Pancreas (tissue), 10 donors: Measurements from ENCODE around the gene FTH1. TPM values are rescaled to one million over a fixed set of nuclear protein-coding genes. Genes with fewer than 3 reads are reported as not detected.

Experiments used
- ATAC-seq, 4 donors: fragments of 200-7000 bp; cut with Tn5 transposase; one replicate each; pipeline versions ENCODE4 v1.8.0 to v1.9.1; 2020; ENCODE audit warnings: mild to moderate bottlenecking in 4 of 4, moderate library complexity in 4 of 4
- DNase-seq, 6 donors: peaks; one replicate each; pipeline ENCODE4 v3.0.0-alpha.2; 2020
- FAIRE-seq: peaks from 2 replicates; lab custom pipeline; 2012; peaks lifted over from hg19 to GRCh38; lab: Jason Lieb, UNC
- H3K27ac ChIP-seq, 4 donors: fragments of 200-600 bp; sonication (generic); 1 replicate in 3 of 4; 2 replicates in 1 of 4; pipeline versions ENCODE4 v1.5.0 to v1.8.0; 2020
- H3K27me3 ChIP-seq, 4 donors: fragments of 200-600 bp; one replicate each; pipeline ENCODE4 v1.8.0; 2021
- H3K36me3 ChIP-seq, 3 donors: fragments of 200-600 bp; sonication (generic) in 1 of 3; one replicate each; pipeline versions ENCODE4 v1.5.0 to v1.8.0; 2020 to 2021
- H3K4me1 ChIP-seq, 3 donors: fragments of 200-600 bp; one replicate each; pipeline ENCODE4 v1.8.0; 2021
- H3K4me3 ChIP-seq, 4 donors: fragments of 200-600 bp; sonication (generic) in 2 of 4; one replicate each; pipeline versions ENCODE4 v1.5.0 to v1.8.0; 2020 to 2021
- H3K9me3 ChIP-seq, 4 donors: fragments of 200-600 bp; one replicate each; pipeline ENCODE4 v1.8.0; 2021
- CTCF ChIP-seq, 4 donors: fragments of 200-600 bp; sonication (generic) in 3 of 4; IDR thresholded peaks; one replicate each; pipeline versions ENCODE4 v1.5.0 to v1.8.0; 2021; ENCODE audit warnings: antibody characterized with exemption in 4 of 4
- WGBS, 2 donors: extraction: QIAGEN DNeasy Blood & Tissue Kit; methylation state at CpG; one replicate each; pipeline ENCODE4 v1.1.7; 2013; 5-methylcytosine and 5-hydroxymethylcytosine counted together
- intact Hi-C, 3 donors: fragments of 100-400 bp; cut with DNase I; formaldehyde crosslinking; loops; one replicate each; pipeline versions ENCODE4 v1.11.1 to v1.14.2; 2022
- polyA plus RNA-seq, 2 donors: library from polyadenylated mRNA; stranded (reverse); fragments of 200-250 nt; gene quantifications; one replicate each; pipeline ENCODE4 v1.2.3, GENCODE V29; 2013
- total RNA-seq, 6 donors: library from RNA; stranded (reverse); fragmentation: NEBNext Ultra II Directional in 4 of 6; extraction: Animal tissue kit (Norgen Biotek cat#: 25700) in 4 of 6; gene quantifications; one replicate each; pipeline versions ENCODE4 v1.2.1 to v1.2.4, GENCODE V29; 2021 to 2023
- donor health status: healthy with polysubstance abuse.
- donor health status: DM: no; HTN: no; CAD: no; lungs with moderate emphysema.
- donor health status: DM: no; HTN: no; CAD: no.
- donor health status: control.
- donor health status: control.
- donor health status: Bipolar disorder and iron deficiency.
- donor health status: DM: yes; HTN: yes; CAD: no.
- donor health status: DM: no; HTN: no; CAD: no.
- donor health status: DM: no; HTN: no; CAD: no.
- donor health status: DM: yes; HTN: yes; CAD: no.

Gene FTH1
- total and polyA plus RNA-seq, 8 donors: 1,114 to 1,772 (median 1,396) TPM

- Histone ChIP-seq H3K27me3 (no peaks in the 10 kb centered on the region), H3K9me3 (no peaks in the 10 kb centered on the region), H3K27ac (no peak overlapping the region), H3K4me3 (no peak overlapping the region), H3K36me3 (peaks cover 0 to 27% (median 10%) of the 10 kb centered on the region in 3 donors), H3K4me1 (peaks cover 3 to 21% (median 9%) of the 10 kb centered on the region in 3 donors)
- ATAC-seq (no peak), DNase-seq (peak in 2 of 6 donors; percentile 13 to 20), FAIRE-seq (no peak)
- 81 to 88% methylated on average over 3 of the region's 3 CpGs for WGBS, 2 donors
- TF ChIP-seq CTCF (IDR thresholded peaks at IDR 0.05): no peak
- intact Hi-C loops: no loop called here
Observed at GRCh38 chr11:61960532-61960931, 6.9 kb downstream of the FTH1 start.

- no peak for FAIRE-seq
- no peaks in the 10 kb centered on the region for H3K9me3 ChIP-seq
- TF ChIP-seq CTCF (IDR thresholded peaks at IDR 0.05): no peak
- no peaks in the 10 kb centered on the region for H3K27me3 ChIP-seq
- H3K27ac ChIP-seq: no peak overlapping the region
- no peak for ATAC-seq
- H3K4me3 ChIP-seq: no peak overlapping the region
- intact Hi-C loops: loop anchor here in 2 of 3 donors (10.0 kb wide), 2 partner anchors 95 to 155 kb away; no protein-coding TSS in a partner anchor
- H3K4me1 ChIP-seq: peaks cover 3 to 16% (median 11%) of the 10 kb centered on the region in 3 donors
- DNase-seq: peak in 3 of 6 donors; percentile 16 to 28 (median 20)
- 85 to 88% methylated on average over 6 of the region's 6 CpGs for WGBS, 2 donors
- H3K36me3 ChIP-seq: peaks cover 0 to 19% (median 2%) of the 10 kb centered on the region in 3 donors
Observed at GRCh38 chr11:61959678-61960077, 7.8 kb downstream of the FTH1 start.

GRCh38 chr11:61959114-61959513, 8.3 kb downstream of the FTH1 start:
- H3K4me3 ChIP-seq: no peak overlapping the region
- ATAC-seq: no peak
- FAIRE-seq: no peak
- H3K9me3 ChIP-seq: no peaks in the 10 kb centered on the region
- H3K36me3 ChIP-seq: peaks cover 0 to 14% (median 0%) of the 10 kb centered on the region in 3 donors
- intact Hi-C loops: loop anchor here in 2 of 3 donors (10.0 kb wide), 2 partner anchors 96 to 154 kb away; no protein-coding TSS in a partner anchor
- TF ChIP-seq CTCF (IDR thresholded peaks at IDR 0.05): no peak
- H3K27ac ChIP-seq: no peak overlapping the region
- WGBS, 2 donors: 9 to 34% methylated on average over 2 of the region's 2 CpGs
- peak in 2 of 6 donors; percentile 15 to 26 for DNase-seq
- H3K27me3 ChIP-seq: no peaks in the 10 kb centered on the region
- H3K4me1 ChIP-seq: peaks cover 3 to 11% (median 8%) of the 10 kb centered on the region in 3 donors

- no peak overlapping the region for H3K27ac ChIP-seq
- FAIRE-seq (no peak), ATAC-seq (no peak), DNase-seq (peak in 1 of 6 donors; percentile 7)
- TF ChIP-seq CTCF (IDR thresholded peaks at IDR 0.05): no peak
- intact Hi-C loops: loop anchor here in 2 of 3 donors (10.0 kb wide), 2 partner anchors 96 to 154 kb away; no protein-coding TSS in a partner anchor
- WGBS, 2 donors: 61 to 77% methylated on average over 3 of the region's 3 CpGs
- H3K4me1 ChIP-seq: peaks cover 3 to 5% (median 5%) of the 10 kb centered on the region in 3 donors
- peaks cover 0 to 8% (median 0%) of the 10 kb centered on the region in 3 donors for H3K36me3 ChIP-seq
- H3K4me3 ChIP-seq: no peak overlapping the region
- no peaks in the 10 kb centered on the region for H3K27me3 ChIP-seq
- H3K9me3 ChIP-seq: no peaks in the 10 kb centered on the region
Observed at GRCh38 chr11:61958590-61958989, 8.8 kb downstream of the FTH1 start.
